ENCODE measurements around the gene TBC1D12.

TBC1D12 gene

GRCh38 chr10:94409021-94409657, 6.8 kb downstream of the TBC1D12 start:
- FAIRE-seq, result no peak

GRCh38 chr10:94411304-94411703, 9.0 kb downstream of the TBC1D12 start:
- no peak for FAIRE-seq

GRCh38 chr10:94412449-94412848, 10.1 kb downstream of the TBC1D12 start:
- FAIRE-seq, result no peak

DNA sequence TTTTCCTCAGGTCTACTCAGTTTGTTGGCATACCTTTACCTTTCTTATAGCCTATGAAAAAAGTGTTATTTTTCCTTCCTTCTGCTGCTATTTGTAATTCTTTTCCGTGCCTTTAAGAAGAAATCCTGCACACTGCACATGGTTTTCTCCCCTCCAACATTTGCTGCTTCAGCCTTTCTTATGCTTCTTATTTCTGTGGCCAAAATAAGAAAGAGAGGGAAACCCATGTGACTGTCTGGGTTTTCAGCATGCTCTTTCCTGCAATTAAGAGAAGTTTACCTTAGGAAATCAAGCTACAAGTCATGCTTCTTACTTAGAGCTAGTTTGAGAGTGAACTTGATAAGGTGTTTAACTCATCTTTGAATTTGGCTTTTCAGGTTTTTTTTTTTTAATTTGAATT, 11.0 kb downstream of the TBC1D12 start:
- FAIRE-seq, result no peak

- FAIRE-seq, result no peak
Observed at GRCh38 chr10:94416896-94417295, 14.6 kb downstream of the TBC1D12 start.

- FAIRE-seq, result no peak
Observed at GRCh38 chr10:94417321-94417720, 15.0 kb downstream of the TBC1D12 start.

GRCh38 chr10:94420516-94420915, 18.2 kb downstream of the TBC1D12 start:
- no peak for FAIRE-seq

- no peak for FAIRE-seq
Observed at GRCh38 chr10:94420998-94421528, 18.7 kb downstream of the TBC1D12 start.

DNA sequence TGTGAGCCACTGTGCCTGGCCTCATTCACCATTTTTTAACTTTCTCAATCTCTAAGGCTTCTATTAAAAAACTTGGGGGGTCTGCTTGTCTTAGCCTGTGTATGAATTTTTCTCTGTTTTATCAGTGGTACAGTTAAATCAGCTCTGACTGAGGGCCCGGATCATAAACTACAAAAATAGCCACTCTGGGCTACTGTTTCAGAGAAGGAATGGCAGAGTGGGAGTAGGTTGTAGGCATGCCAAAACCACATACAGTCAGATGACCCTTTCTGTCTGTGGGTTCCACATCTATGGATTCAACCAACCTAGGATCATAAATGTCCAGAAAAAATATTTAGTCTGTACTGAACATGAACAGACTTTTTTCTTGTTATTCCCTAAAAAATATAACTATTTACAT, 21.3 kb downstream of the TBC1D12 start:
- no peak for FAIRE-seq

DNA sequence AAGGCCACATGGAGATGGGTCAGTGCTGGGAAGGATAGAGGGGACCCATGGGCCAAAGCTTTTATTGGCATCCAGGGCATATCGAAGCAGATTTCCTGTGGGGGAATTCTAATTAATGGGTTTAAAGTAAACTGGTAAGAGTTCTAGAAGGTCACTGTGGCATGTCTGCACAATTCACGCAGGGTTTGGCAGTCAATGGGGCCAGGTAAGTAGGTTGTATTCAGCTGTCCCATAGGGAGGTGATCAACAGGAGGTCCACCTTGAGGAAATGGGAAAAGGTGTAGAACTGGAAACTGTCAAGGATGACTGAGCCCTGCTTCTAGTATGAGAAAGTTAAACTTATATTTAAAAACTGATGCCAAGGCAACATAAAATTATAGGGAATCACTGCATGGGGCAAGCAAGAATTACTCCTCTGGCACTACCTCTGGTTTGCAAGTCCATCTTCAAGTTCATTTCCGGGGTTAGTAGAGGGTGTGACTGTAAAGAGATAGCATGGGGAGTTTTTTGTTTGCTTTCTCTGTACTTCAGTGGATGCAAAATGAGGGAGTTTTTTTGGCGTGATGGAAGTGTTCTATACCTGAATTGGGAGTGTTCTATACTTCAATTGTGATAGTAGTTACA, 22.5 kb downstream of the TBC1D12 start:
- no peak for FAIRE-seq

- no peak for FAIRE-seq
Observed at GRCh38 chr10:94425942-94426341, 23.6 kb downstream of the TBC1D12 start.

GRCh38 chr10:94427166-94427565, 24.8 kb downstream of the TBC1D12 start:
- FAIRE-seq, result no peak

GRCh38 chr10:94428766-94429707, 26.7 kb downstream of the TBC1D12 start:
- peak; percentile 80 for FAIRE-seq

DNA sequence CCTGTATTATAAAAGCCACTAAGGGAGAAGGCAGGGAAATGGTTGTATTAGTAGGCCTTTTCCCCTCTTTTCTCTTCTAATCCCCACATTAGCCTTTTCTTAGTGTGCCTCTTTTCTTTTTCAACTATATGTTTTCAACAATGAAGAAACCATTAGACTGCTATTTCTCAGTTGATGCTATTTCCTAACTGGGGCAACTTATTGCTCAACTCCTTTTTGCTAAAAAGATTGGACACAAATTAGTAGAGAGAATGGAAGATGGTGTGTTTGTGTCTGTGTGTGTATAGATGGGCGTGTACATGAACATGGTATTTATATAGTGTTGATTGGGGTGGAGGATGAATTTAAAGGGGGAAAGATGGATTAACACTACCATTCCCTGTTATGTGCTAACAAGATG, 28.4 kb downstream of the TBC1D12 start:
- no peak for FAIRE-seq

- FAIRE-seq, result no peak
Observed at GRCh38 chr10:94432443-94432842, 30.1 kb downstream of the TBC1D12 start.

DNA sequence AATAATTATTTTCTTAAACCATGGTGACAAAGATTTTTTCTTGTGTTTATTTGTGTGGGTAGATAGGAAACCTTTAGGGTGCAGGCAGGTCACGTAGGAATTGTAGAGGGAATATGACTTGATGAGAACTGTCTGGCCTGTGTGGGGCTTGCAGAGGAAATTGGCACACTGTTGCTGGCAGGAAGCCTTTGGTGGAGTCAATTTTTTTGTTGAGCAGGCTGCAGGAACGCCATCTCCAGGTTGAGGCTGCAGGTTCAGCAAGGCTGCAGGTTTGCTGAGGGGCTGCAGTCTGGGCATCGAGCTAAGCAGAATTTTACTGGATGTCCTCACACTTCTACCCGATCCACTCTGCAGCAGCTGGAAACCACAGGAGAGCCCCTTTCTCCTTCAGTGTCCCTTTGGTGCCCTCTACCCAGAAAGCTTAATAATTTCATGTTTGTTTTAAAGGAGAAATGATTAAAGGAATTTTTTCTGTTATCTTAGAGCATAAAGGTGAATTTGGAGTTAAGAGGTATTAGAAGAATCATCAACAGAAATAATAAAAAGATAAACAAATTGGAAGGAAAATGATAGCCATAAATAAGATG, 37.0 kb downstream of the TBC1D12 start:
- FAIRE-seq, result peak; percentile 69

GRCh38 chr10:94440096-94440495, 37.8 kb downstream of the TBC1D12 start:
- FAIRE-seq, result no peak

DNA sequence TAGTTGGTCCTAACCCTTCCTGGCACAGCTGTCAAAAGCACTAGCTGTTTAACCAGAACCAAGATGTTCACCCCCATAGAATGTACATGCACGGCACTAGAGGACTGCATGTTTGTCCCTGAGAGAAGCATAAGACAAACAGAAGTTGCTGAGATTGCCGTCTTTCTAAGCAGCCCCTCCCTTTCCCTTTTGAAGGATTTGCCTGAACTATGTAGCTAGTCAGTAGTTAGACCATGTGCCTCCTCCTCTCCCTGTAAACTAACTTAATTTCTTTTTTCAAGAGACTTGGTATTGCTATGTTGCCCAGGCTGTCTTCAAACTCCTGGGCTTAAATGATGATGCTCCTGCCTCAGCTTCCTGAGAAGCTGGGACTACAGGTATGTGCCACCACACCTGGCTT, 40.7 kb downstream of the TBC1D12 start:
- no peak for FAIRE-seq

- FAIRE-seq, result no peak
Observed at GRCh38 chr10:94443549-94443948, 41.2 kb downstream of the TBC1D12 start.

DNA sequence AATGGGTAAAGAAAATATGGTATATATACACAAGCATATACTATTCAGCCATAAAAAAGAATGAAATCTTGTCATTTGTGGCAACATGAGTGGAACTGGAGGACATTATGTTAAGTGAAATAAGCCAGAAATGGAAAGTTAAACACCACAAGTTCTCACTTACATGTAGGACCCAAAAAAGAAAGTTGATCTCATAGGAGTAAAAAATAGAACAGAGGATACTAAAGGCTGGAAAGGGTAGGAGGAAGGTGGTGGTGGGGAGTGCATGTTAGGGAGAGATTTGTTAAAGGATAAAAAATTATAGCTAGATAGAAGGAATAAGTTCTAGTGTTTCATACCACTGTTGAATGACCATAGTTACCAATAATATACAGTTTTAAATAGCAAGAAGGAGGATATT, 48.4 kb downstream of the TBC1D12 start:
- no peak for FAIRE-seq

DNA sequence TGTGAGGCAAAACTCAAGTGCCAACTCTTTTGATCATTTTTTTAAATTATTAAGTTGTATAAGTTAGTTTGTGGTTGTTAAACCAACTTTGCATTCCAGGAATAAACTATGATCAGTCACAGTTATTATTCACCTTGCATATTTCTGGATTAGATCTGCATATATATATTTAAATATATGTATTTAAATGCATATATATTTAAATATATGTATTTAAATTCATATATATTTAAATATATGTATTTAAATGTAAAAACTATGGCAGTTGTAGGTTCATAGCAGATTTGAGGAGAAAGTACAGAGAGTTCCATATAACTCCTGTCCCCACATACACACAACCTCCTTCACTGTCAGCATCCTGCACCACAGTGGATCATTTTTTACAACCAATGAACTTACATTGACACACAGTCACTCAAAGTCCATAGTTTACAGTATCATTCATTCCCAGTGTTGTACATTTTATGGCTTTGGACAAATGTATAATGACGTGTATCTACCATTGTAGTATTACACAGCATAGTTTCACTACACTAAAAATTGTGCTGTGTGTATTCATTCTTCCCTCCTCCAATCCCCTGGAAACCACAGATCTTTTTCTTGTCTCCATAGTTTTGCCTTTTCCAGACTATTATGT, 49.7 kb downstream of the TBC1D12 start:
- no peak for FAIRE-seq

GRCh38 chr10:94456942-94457341, 54.6 kb downstream of the TBC1D12 start:
- FAIRE-seq, result no peak

DNA sequence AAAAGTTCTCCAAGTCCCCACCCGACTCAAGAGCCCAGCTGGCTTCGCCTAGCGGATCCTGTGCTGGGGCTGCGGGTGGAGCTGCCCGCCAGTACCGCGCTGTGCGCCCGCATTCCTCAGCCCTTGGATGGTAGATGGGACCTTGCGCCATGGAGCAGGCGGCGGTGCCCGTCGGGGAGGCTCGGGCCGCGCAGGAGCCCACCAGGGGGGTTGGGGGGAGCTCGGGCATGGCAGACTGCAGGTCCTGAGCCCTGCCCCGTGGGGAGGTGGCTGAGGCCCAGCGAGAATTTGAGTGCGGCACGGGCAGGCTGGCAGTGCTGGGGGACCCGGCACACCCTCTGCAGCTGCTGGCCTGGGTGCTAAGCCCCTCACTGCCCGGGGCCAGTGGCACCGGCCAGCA, 57.0 kb downstream of the TBC1D12 start:
- no peak for FAIRE-seq

Data from endometrium (tissue), 2 donors.